ENCODE measurements around the gene UGT1A4. TPM values are rescaled to one million over a fixed set of nuclear protein-coding genes. Genes with fewer than 3 reads are reported as not detected.

Gene UGT1A4
- total and polyA plus RNA-seq, 7 donors, result 0.50 to 0.60 TPM; not detected in 5

- TF ChIP-seq POLR2A (IDR thresholded peaks at IDR 0.05) (no peak), EP300 (IDR thresholded peaks at IDR 0.05) (no peak), POLR2AphosphoS5 (IDR thresholded peaks at IDR 0.05) (no peak), CTCF (IDR thresholded peaks at IDR 0.05) (no peak)
- Histone ChIP-seq H3K27ac (no peak overlapping the region), H3K4me3 (no peak overlapping the region), H3K27me3 (no peaks in the 10 kb centered on the region), H3K9me3 (no peaks in the 10 kb centered on the region), H3K36me3 (no peaks in the 10 kb centered on the region), H3K4me1 (no peaks in the 10 kb centered on the region)
- DNase-seq, result no peak
- WGBS, 2 donors, result 90 to 95% methylated on average over 5 of the region's 5 CpGs
- intact Hi-C loops (cut with DNase I), result no loop called here
Measured at GRCh38 chr2:233708942-233709341, 9.6 kb upstream of the UGT1A4 start.

DNA sequence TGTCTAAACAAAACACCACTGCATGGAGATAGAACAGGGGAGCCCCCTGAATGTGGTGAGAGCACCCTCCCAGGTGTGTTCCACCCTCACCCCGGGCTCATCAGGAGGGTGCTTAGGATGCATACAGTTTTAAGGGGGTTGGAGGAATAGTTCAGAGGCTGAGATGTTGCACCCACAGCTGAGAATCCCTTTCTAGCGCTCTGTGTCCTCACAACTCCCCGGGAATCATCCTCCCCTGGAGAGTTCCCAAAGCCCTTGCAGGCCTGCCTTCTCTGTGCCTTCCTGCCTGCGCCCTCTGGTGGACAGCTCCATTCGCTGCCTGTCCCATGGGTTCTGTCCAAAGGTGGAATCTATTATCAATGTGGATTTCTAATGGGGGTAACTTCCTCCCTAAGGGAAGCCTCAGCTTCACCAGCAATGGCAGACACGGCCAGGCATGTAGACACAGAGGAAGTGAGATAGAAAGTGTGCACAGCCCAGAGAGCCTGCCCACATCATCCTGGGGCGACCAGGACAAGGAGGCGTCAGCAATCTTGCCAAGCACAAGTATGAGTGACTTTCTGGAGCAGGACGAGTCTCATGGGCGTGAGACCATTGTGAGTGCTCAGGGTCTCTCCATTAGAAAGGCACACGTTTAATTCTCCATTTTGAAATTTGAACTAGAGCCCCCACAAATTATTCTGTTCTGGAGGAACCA lies 7.1 kb upstream of the UGT1A4 start:
- Histone ChIP-seq H3K4me1 (no peaks in the 10 kb centered on the region), H3K9me3 (no peaks in the 10 kb centered on the region), H3K27me3 (no peaks in the 10 kb centered on the region), H3K27ac (no peak overlapping the region), H3K4me3 (no peak overlapping the region), H3K36me3 (no peaks in the 10 kb centered on the region)
- WGBS, 2 donors, result 42 to 43% methylated on average over 11 of the region's 11 CpGs
- intact Hi-C loops (cut with DNase I), result no loop called here
- peak; percentile 78 for DNase-seq
- TF ChIP-seq CTCF (IDR thresholded peaks at IDR 0.05), result peak in 3 of 4 experiments; percentile 33 to 57 (median 36)
- no peak for TF ChIP-seq POLR2AphosphoS5 (IDR thresholded peaks at IDR 0.05)
- TF ChIP-seq EP300 (IDR thresholded peaks at IDR 0.05), result no peak
- no peak for TF ChIP-seq POLR2A (IDR thresholded peaks at IDR 0.05)

DNA sequence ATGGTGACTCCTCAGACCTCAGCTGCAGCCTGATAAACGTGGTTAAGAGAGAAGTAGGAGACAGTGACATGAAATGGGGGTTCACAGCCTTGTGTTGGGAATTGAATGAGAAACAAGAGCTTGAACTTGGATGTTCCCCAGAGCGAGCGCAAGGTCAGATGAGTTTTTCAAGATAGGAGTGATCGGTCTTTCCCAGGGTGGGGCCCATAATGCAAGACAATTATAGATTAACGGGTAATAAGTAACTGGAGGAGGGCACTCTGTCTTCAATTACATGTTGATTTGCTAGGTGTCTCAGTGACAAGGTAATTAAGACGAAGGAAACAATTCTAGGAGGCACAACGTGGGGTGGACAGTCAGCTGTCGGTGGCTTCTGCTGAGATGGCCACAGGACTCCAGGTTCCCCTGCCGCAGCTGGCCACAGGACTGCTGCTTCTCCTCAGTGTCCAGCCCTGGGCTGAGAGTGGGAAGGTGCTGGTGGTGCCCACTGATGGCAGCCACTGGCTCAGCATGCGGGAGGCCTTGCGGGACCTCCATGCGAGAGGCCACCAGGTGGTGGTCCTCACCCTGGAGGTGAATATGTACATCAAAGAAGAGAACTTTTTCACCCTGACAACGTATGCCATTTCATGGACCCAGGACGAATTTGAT lies 5.8 kb upstream of the UGT1A4 start, which contains the start of gene UGT1A5:
Gene UGT1A5, plus strand, starts transcription at position 297 of the 651 bp plus-strand sequence. Its CDS starts 85 bp downstream, at position 382.
- H3K27ac ChIP-seq, result no peak within 1 kb of the TSS
- no peak within 1 kb of the TSS for H3K4me3 ChIP-seq
- no peaks in the 10 kb centered on the region for H3K27me3 ChIP-seq
- intact Hi-C loops (cut with DNase I), result no loop called here
- WGBS, 2 donors, result 72 to 83% methylated on average over 14 of the region's 14 CpGs
- TF ChIP-seq EP300 (IDR thresholded peaks at IDR 0.05) (no peak), POLR2AphosphoS5 (IDR thresholded peaks at IDR 0.05) (no peak), CTCF (IDR thresholded peaks at IDR 0.05) (no peak), POLR2A (IDR thresholded peaks at IDR 0.05) (no peak)
- H3K36me3 ChIP-seq, result no peaks in the 10 kb centered on the region
- no peaks in the 10 kb centered on the region for H3K4me1 ChIP-seq
- H3K9me3 ChIP-seq, result no peaks in the 10 kb centered on the region
- no peak for DNase-seq

DNA sequence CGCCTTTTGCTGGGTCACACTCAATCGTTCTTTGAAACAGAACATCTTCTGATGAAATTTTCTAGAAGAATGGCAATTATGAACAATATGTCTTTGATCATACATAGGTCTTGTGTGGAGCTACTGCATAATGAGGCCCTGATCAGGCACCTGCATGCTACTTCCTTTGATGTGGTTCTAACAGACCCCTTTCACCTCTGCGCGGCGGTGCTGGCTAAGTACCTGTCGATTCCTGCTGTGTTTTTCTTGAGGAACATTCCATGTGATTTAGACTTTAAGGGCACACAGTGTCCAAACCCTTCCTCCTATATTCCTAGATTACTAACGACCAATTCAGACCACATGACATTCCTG lies 5.3 kb upstream of the UGT1A4 start:
- Histone ChIP-seq H3K4me3 (no peak overlapping the region), H3K27ac (no peak overlapping the region), H3K9me3 (no peaks in the 10 kb centered on the region), H3K4me1 (no peaks in the 10 kb centered on the region), H3K36me3 (no peaks in the 10 kb centered on the region), H3K27me3 (no peaks in the 10 kb centered on the region)
- no peak for DNase-seq
- TF ChIP-seq POLR2A (IDR thresholded peaks at IDR 0.05) (no peak), EP300 (IDR thresholded peaks at IDR 0.05) (no peak), CTCF (IDR thresholded peaks at IDR 0.05) (no peak), POLR2AphosphoS5 (IDR thresholded peaks at IDR 0.05) (no peak)
- WGBS, 2 donors, result 78 to 94% methylated on average over 7 of the region's 7 CpGs
- intact Hi-C loops (cut with DNase I), result no loop called here
